Loucy (cell line): ENCODE results near the gene CCK.

ENCODE experiments used
- CTCF ChIP-seq: fragments of 200-600 bp; sonication (generic); conservative IDR thresholded peaks from 2 replicates; pipeline ENCODE4 v1.5.1; 2014; ENCODE audit warnings: mild to moderate bottlenecking, antibody characterized with exemption, low read length
- EZH2phosphoT487 ChIP-seq: fragments of 200-600 bp; IDR thresholded peaks from 2 replicates; pipeline ENCODE4 v1.6.1; 2018; ENCODE audit warnings: antibody characterized with exemption, mild to moderate bottlenecking, moderate library complexity, borderline replicate concordance

GRCh38 chr3:42288385-42288784 lies 22.4 kb upstream of the CCK start:
- TF ChIP-seq CTCF (no peak), EZH2phosphoT487 (no peak)
